OCI-M2 (cell line): ENCODE measurements around the gene DPP9.

Experiments
- DNase-seq: peaks from one replicate; lab custom pipeline; 2025; ENCODE audit not compliant: unreplicated experiment; lab: John Stamatoyannopoulos, UW

Gene DPP9

GRCh38 chr19:4712771-4713170, 10.9 kb downstream of the DPP9 start:
- no peak for DNase-seq

GRCh38 chr19:4711211-4711610, 12.4 kb downstream of the DPP9 start:
- DNase-seq: no peak

- DNase-seq: no peak
These were observed 13.4 kb downstream of the DPP9 start for GRCh38 chr19:4710281-4710600.

- no peak for DNase-seq
These were observed 14.0 kb downstream of the DPP9 start for GRCh38 chr19:4709440-4710280.

GRCh38 chr19:4707956-4708650, 15.5 kb downstream of the DPP9 start:
- DNase-seq: no peak

- no peak for DNase-seq
These were observed 16.3 kb downstream of the DPP9 start for GRCh38 chr19:4707322-4707721.

GRCh38 chr19:4705413-4706131, 18.1 kb downstream of the DPP9 start:
- DNase-seq: no peak

- DNase-seq: no peak
These were observed 19.3 kb downstream of the DPP9 start for GRCh38 chr19:4704317-4704673.

GRCh38 chr19:4703671-4704316, 19.8 kb downstream of the DPP9 start:
- DNase-seq: no peak

GRCh38 chr19:4702764-4703163, 20.9 kb downstream of the DPP9 start:
- no peak for DNase-seq

GRCh38 chr19:4701557-4701956, 22.1 kb downstream of the DPP9 start:
- no peak for DNase-seq

- no peak for DNase-seq
These were observed 23.0 kb downstream of the DPP9 start for GRCh38 chr19:4700693-4700970.

GRCh38 chr19:4699826-4700692, 23.6 kb downstream of the DPP9 start:
- DNase-seq: no peak

- DNase-seq: no peak
These were observed 26.3 kb downstream of the DPP9 start for GRCh38 chr19:4697304-4697703.

GRCh38 chr19:4695224-4695731, 28.4 kb downstream of the DPP9 start:
- no peak for DNase-seq

GRCh38 chr19:4694211-4694987, 29.2 kb downstream of the DPP9 start:
- no peak for DNase-seq

- no peak for DNase-seq
These were observed 30.0 kb downstream of the DPP9 start for GRCh38 chr19:4693471-4694121.

GRCh38 chr19:4693078-4693350, 30.6 kb downstream of the DPP9 start:
- DNase-seq: no peak

- DNase-seq: no peak
These were observed 31.2 kb downstream of the DPP9 start for GRCh38 chr19:4692251-4693077.
